ENCODE data around the gene OR9G1.

Gene OR9G1

GRCh38 chr11:56740886-56741285 lies 42.0 kb downstream of the OR9G1 start:
- Mint-ChIP-seq H3K4me3 (no peak overlapping the region), H3K4me1 (no peaks in the 10 kb centered on the region), H3K27me3 (no peaks in the 10 kb centered on the region), H3K27ac (no peak overlapping the region), H3K9me3 (peaks cover 5 to 11% of the 10 kb centered on the region in 2 donors)
- ATAC-seq, result no peak
- DNase-seq, result no peak

DNA sequence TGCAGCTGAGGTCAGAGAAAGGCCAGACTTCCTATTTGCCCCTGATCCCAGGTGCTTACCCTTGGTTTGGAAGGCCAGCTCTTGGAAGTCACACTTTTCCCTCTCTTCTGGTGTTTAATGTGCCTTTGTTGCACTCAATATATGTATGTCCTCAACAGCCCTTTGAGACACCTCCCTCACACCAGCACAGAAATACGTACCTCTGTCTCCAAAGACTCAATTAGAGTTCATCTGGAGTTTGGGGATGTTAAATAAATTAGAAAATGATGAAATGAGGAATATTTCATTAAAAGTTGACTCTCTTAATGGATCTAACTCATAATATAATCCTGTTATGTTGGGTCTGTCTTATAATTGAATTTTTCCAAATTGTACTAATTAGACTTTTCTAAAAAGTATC lies 49.7 kb downstream of the OR9G1 start, which contains the start of gene OR9G4:
Gene OR9G4, minus strand, starts transcription at position 101 of the 400 bp plus-strand sequence. CDS start 4,931 bp downstream, outside the sequence.
- Mint-ChIP-seq H3K4me3 (no peak within 1 kb of the TSS), H3K27ac (no peak within 1 kb of the TSS), H3K27me3 (no peaks in the 10 kb centered on the region), H3K4me1 (no peaks in the 10 kb centered on the region), H3K9me3 (peaks cover 4 to 6% of the 10 kb centered on the region in 2 donors)
- DNase-seq, result no peak
- no peak for ATAC-seq

DNA sequence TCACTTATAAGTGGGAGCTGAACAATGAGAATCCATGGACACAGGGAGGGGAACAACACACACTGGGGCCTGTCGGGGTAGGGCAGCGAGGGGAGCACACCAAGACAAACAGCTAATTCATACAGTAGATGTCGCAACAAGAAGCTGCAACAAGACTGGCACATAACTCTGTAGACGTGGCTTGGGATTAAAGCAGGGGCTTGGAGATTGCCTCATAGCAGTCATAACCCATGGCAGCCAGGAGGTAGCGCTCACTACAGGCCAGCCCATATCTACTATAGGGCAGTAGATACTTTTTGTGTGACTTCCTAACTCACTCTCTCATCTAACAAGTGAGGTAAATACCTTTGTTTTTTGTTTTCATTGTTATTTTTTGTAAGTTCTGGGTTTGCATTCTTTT lies 51.3 kb downstream of the OR9G1 start:
- Mint-ChIP-seq H3K4me3 (no peak overlapping the region), H3K27me3 (no peaks in the 10 kb centered on the region), H3K9me3 (peaks cover 4 to 6% of the 10 kb centered on the region in 2 donors), H3K4me1 (no peaks in the 10 kb centered on the region), H3K27ac (no peak overlapping the region)
- no peak for DNase-seq
- no peak for ATAC-seq

DNA sequence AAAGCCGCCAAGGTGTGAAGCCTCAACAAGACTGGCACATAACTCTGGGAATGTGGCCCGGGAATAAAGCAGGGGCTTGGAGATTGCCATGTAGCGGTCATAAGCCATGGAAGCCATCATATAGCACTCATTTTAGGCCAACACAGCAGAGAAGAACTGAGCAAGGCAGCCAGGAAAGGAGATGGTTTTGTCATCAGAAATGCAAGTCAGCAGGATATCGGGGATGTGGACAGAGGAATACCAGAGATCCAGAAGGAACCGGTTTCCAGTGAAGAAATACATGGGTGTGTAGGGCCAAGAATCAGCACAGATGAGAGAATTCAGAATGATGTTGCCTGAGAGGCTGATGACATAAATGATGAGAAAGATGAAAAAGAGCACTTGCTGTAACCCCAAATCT lies 52.6 kb downstream of the OR9G1 start:
- H3K27ac Mint-ChIP-seq, result no peak overlapping the region

More for the DNA sequence above, 52.6 kb downstream of the OR9G1 start:
- no peaks in the 10 kb centered on the region for H3K4me1 Mint-ChIP-seq
- DNase-seq, result no peak
- H3K4me3 Mint-ChIP-seq, result no peak overlapping the region
- H3K27me3 Mint-ChIP-seq, result no peaks in the 10 kb centered on the region
- H3K9me3 Mint-ChIP-seq, result peaks cover 4 to 6% of the 10 kb centered on the region in 2 donors
- ATAC-seq, result no peak

All from stimulated activated naive CD8-positive, alpha-beta T cell treated with anti-CD3 and anti-CD28 coated beads, Interleukin-15, amount 100 ng/mL, for 72 hours (primary cell).